Measurements from ENCODE around the gene FKBP7. TPM values are rescaled to one million over a fixed set of nuclear protein-coding genes. Genes with fewer than 3 reads are reported as not detected.
"Not testable (repeated sequence)": the region's sequence is repeated elsewhere in the genome, so short reads cannot be mapped to it uniquely, and the experiment has no call there.

The FKBP7 gene
- total RNA-seq, 1 donor from 2014 or later: 49.9 TPM

GRCh38 chr2:178476477-178476876, 1.9 kb downstream of the FKBP7 start:
- Mint-ChIP-seq H3K27me3 (ENCODE audit: unreplicated experiment) (no peaks in the 10 kb centered on the region), H3K4me1 (ENCODE audit: unreplicated experiment) (peaks cover 44% of the 10 kb centered on the region), H3K9me3 (ENCODE audit: unreplicated experiment) (no peaks in the 10 kb centered on the region), H3K36me3 (ENCODE audit: unreplicated experiment) (no peaks in the 10 kb centered on the region), H3K27ac (ENCODE audit: unreplicated experiment) (no peak overlapping the region), H3K4me3 (ENCODE audit: unreplicated experiment) (no peak overlapping the region)
- no peak for TF ChIP-seq CTCF (IDR thresholded peaks at IDR 0.05)
- DNase-seq (ENCODE audit: extremely low spot score, unreplicated experiment): no peak

DNA sequence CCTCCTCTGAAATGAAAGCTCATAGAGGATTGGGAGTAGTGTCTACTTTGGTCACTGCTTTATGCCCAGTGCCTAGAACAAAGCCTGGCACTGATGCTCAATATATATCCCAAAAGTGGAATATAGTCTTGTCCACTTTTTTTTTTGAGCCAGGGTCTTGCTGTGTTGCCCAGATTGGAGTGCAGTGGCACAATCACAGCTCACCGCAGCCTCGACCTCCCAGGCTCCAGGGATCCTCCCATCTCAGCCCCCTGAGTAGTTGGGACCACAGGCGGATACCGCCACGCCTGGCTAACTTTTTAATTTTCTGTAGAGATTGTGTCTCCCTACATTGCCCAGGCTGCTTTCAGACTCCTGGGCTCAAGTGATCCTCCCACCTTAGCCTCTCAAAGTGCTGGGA, 3.8 kb downstream of the FKBP7 start:
- Mint-ChIP-seq H3K27ac (ENCODE audit: unreplicated experiment) (no peak overlapping the region), H3K4me1 (ENCODE audit: unreplicated experiment) (peaks cover 39% of the 10 kb centered on the region), H3K4me3 (ENCODE audit: unreplicated experiment) (no peak overlapping the region), H3K27me3 (ENCODE audit: unreplicated experiment) (no peaks in the 10 kb centered on the region), H3K36me3 (ENCODE audit: unreplicated experiment) (no peaks in the 10 kb centered on the region), H3K9me3 (ENCODE audit: unreplicated experiment) (no peaks in the 10 kb centered on the region)
- TF ChIP-seq CTCF (IDR thresholded peaks at IDR 0.05): no peak
- DNase-seq (ENCODE audit: extremely low spot score, unreplicated experiment): no peak

DNA sequence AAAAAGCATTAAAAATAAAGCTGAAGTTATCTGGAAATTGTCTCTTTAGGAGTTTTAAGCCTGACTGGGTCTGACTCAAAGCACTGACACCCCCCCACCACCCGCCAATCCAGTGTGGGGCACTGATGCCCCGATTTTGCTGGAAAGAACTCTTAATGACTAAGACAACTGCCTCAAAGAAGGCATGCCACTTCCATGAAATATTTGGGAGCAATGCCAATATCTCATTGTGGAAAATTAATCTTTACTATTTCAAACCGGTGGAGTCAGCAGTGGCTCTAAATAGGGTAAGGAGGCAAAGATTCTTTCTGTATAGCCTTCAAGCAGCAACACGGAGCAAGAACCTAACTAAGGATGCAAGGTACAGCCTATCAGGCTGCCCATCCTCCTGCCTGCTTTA, 4.5 kb downstream of the FKBP7 start:
- no peaks in the 10 kb centered on the region for H3K27me3 Mint-ChIP-seq (ENCODE audit: unreplicated experiment)
- DNase-seq (ENCODE audit: extremely low spot score, unreplicated experiment): no peak
- H3K9me3 Mint-ChIP-seq (ENCODE audit: unreplicated experiment): no peaks in the 10 kb centered on the region
- peaks cover 33% of the 10 kb centered on the region for H3K4me1 Mint-ChIP-seq (ENCODE audit: unreplicated experiment)
- H3K36me3 Mint-ChIP-seq (ENCODE audit: unreplicated experiment): peaks cover 1% of the 10 kb centered on the region
- H3K27ac Mint-ChIP-seq (ENCODE audit: unreplicated experiment): no peak overlapping the region
- no peak for TF ChIP-seq CTCF (IDR thresholded peaks at IDR 0.05)
- H3K4me3 Mint-ChIP-seq (ENCODE audit: unreplicated experiment): no peak overlapping the region

DNA sequence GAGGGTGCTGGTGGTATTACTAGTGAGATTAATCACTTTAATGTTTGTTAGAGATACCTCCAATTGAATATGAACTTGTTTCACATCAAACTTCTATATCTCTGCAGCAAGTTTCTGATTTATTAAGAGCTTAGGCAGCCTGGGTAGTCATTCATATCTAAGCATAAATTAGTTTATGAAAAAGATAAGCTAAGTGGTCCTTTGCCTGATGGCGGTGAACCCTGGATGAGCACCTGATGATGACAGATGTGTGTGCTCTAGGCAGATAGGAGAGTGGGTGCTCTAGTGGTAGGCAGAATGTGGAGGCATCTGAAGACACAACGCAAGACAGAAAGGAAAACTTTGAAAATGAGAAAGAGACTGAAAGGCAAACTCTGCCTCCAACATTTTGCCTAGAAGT, 5.0 kb downstream of the FKBP7 start:
- Mint-ChIP-seq H3K9me3 (ENCODE audit: unreplicated experiment) (no peaks in the 10 kb centered on the region), H3K27ac (ENCODE audit: unreplicated experiment) (no peak overlapping the region), H3K4me3 (ENCODE audit: unreplicated experiment) (no peak overlapping the region)

DNA sequence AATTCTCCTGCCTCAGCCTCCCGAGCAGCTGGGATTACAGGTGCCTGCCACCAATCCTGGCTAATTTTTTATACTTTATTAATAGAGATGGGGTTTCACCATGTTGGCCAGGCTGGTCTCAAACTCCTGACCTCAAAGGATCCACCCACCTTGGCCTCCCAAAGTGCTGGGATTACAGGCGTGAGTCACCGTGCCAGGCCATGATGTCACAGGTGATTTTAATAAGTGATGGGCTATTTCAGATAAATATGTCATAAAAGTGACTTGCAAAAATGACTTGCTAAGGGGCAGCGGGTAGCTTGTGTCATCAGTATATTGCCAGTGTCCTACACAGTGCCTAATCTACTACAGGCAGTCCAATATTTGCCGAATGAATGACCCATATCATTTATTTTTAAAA, 7.1 kb downstream of the FKBP7 start:
- not testable (repeated sequence) for H3K36me3 Mint-ChIP-seq (ENCODE audit: unreplicated experiment); H3K27me3 Mint-ChIP-seq (ENCODE audit: unreplicated experiment); DNase-seq (ENCODE audit: extremely low spot score, unreplicated experiment); H3K4me3 Mint-ChIP-seq (ENCODE audit: unreplicated experiment); H3K27ac Mint-ChIP-seq (ENCODE audit: unreplicated experiment); H3K9me3 Mint-ChIP-seq (ENCODE audit: unreplicated experiment)
- H3K4me1 Mint-ChIP-seq (ENCODE audit: unreplicated experiment): peaks cover 19% of the 10 kb centered on the region

More for the DNA sequence above, 5.0 kb downstream of the FKBP7 start:
- Mint-ChIP-seq H3K36me3 (ENCODE audit: unreplicated experiment) (peaks cover 2% of the 10 kb centered on the region), H3K4me1 (ENCODE audit: unreplicated experiment) (peaks cover 30% of the 10 kb centered on the region), H3K27me3 (ENCODE audit: unreplicated experiment) (no peaks in the 10 kb centered on the region)
- TF ChIP-seq CTCF (IDR thresholded peaks at IDR 0.05): no peak
- DNase-seq (ENCODE audit: extremely low spot score, unreplicated experiment): no peak

GRCh38 chr2:178469219-178469849, 9.1 kb downstream of the FKBP7 start:
- Mint-ChIP-seq H3K27ac (ENCODE audit: unreplicated experiment) (no peak overlapping the region), H3K27me3 (ENCODE audit: unreplicated experiment) (no peaks in the 10 kb centered on the region), H3K36me3 (ENCODE audit: unreplicated experiment) (peaks cover 14% of the 10 kb centered on the region), H3K9me3 (ENCODE audit: unreplicated experiment) (no peaks in the 10 kb centered on the region), H3K4me3 (ENCODE audit: unreplicated experiment) (no peak overlapping the region), H3K4me1 (ENCODE audit: unreplicated experiment) (peaks cover 10% of the 10 kb centered on the region)
- DNase-seq (ENCODE audit: extremely low spot score, unreplicated experiment): no peak
- TF ChIP-seq CTCF (IDR thresholded peaks at IDR 0.05): no peak

Data from osteocyte (in vitro differentiated cells).